Measurements from ENCODE around the gene LGALS3. TPM values are rescaled to one million over a fixed set of nuclear protein-coding genes. Genes with fewer than 3 reads are reported as not detected.
A peak's percentile ranks its signal among the peaks of the same experiment; 100 is the strongest.
"Not testable (repeated sequence)": the region's sequence is repeated elsewhere in the genome, so short reads cannot be mapped to it uniquely, and the experiment has no call there.

LGALS3 gene
- polyA plus RNA-seq = 10 to 100 TPM; 23.3 to 58.2 (median 40.5) TPM

GRCh38 chr14:55129086-55129427 lies at the start of gene LGALS3:
Gene LGALS3, plus strand, starts transcription at chr14:55129252. Its CDS starts 8,122 bp downstream, at chr14:55137374.
- Mint-ChIP-seq H3K36me3 (peaks cover 0 to 5% (median 0%) of the 10 kb centered on the region in 3 donors), H3K27ac (peak within 1 kb of the TSS; percentile 7 to 87 (median 64)), H3K9me3 (no peaks in the 10 kb centered on the region), H3K27me3 (ENCODE audit: low read depth in 3 of 3) (peaks cover 0 to 2% (median 0%) of the 10 kb centered on the region in 3 donors), H3K4me3 (peak within 1 kb of the TSS; percentile 78 to 89 (median 83)), H3K4me1 (peaks cover 39 to 54% of the 10 kb centered on the region in 2 donors)
- peak in 1 of 3 donors; percentile 33 for DNase-seq

GRCh38 chr14:55079961-55080360 lies 49.1 kb upstream of the LGALS3 start:
- H3K36me3 Mint-ChIP-seq; H3K27me3 Mint-ChIP-seq (ENCODE audit: low read depth in 3 of 3); DNase-seq; H3K27ac Mint-ChIP-seq; H3K4me1 Mint-ChIP-seq; H3K9me3 Mint-ChIP-seq; H3K4me3 Mint-ChIP-seq: not testable (repeated sequence)

- no peak overlapping the region for H3K27ac Mint-ChIP-seq
- no peaks in the 10 kb centered on the region for H3K9me3 Mint-ChIP-seq
- H3K27me3 Mint-ChIP-seq (ENCODE audit: low read depth in 3 of 3) = peaks cover 0 to 3% (median 1%) of the 10 kb centered on the region in 3 donors
- DNase-seq = no peak
- H3K36me3 Mint-ChIP-seq = peaks cover 0 to 3% (median 0%) of the 10 kb centered on the region in 3 donors
- no peak overlapping the region for H3K4me3 Mint-ChIP-seq
- peaks cover 2 to 3% of the 10 kb centered on the region in 2 donors for H3K4me1 Mint-ChIP-seq
Measured at GRCh38 chr14:55084401-55085059, 44.5 kb upstream of the LGALS3 start.

GRCh38 chr14:55085060-55085660 lies 43.9 kb upstream of the LGALS3 start:
- H3K27ac Mint-ChIP-seq = no peak overlapping the region
- peaks cover 0 to 3% (median 0%) of the 10 kb centered on the region in 3 donors for H3K36me3 Mint-ChIP-seq
- H3K9me3 Mint-ChIP-seq = no peaks in the 10 kb centered on the region
- H3K4me1 Mint-ChIP-seq = peaks cover 2 to 6% of the 10 kb centered on the region in 2 donors
- no peak for DNase-seq
- H3K4me3 Mint-ChIP-seq = no peak overlapping the region
- peaks cover 0 to 3% (median 0%) of the 10 kb centered on the region in 3 donors for H3K27me3 Mint-ChIP-seq (ENCODE audit: low read depth in 3 of 3)

- Mint-ChIP-seq H3K27me3 (ENCODE audit: low read depth in 3 of 3) (peaks cover 0 to 3% (median 0%) of the 10 kb centered on the region in 3 donors), H3K4me3 (no peak overlapping the region), H3K9me3 (no peaks in the 10 kb centered on the region), H3K27ac (no peak overlapping the region), H3K36me3 (no peaks in the 10 kb centered on the region), H3K4me1 (peaks cover 2 to 6% of the 10 kb centered on the region in 2 donors)
- no peak for DNase-seq
Measured at GRCh38 chr14:55086938-55087337, 42.1 kb upstream of the LGALS3 start.

- no peak overlapping the region for H3K4me3 Mint-ChIP-seq
- H3K9me3 Mint-ChIP-seq = no peaks in the 10 kb centered on the region
- peaks cover 2 to 6% of the 10 kb centered on the region in 2 donors for H3K4me1 Mint-ChIP-seq
- no peak for DNase-seq
- H3K36me3 Mint-ChIP-seq = no peaks in the 10 kb centered on the region
- no peak overlapping the region for H3K27ac Mint-ChIP-seq
- peaks cover 1 to 3% (median 1%) of the 10 kb centered on the region in 3 donors for H3K27me3 Mint-ChIP-seq (ENCODE audit: low read depth in 3 of 3)
Measured at GRCh38 chr14:55088356-55088755, 40.7 kb upstream of the LGALS3 start.

- Mint-ChIP-seq H3K27ac (peak overlapping the region in 1 of 6 donors; percentile 3), H3K36me3 (no peaks in the 10 kb centered on the region), H3K4me3 (no peak overlapping the region), H3K27me3 (ENCODE audit: low read depth in 3 of 3) (peaks cover 0 to 4% (median 1%) of the 10 kb centered on the region in 3 donors), H3K9me3 (no peaks in the 10 kb centered on the region), H3K4me1 (peaks cover 2 to 6% of the 10 kb centered on the region in 2 donors)
- no peak for DNase-seq
Measured at GRCh38 chr14:55092341-55092740, 36.7 kb upstream of the LGALS3 start.

GRCh38 chr14:55094292-55095157 lies 34.5 kb upstream of the LGALS3 start:
- Mint-ChIP-seq H3K36me3 (no peaks in the 10 kb centered on the region), H3K9me3 (no peaks in the 10 kb centered on the region), H3K27ac (no peak overlapping the region), H3K4me3 (no peak overlapping the region), H3K4me1 (peaks cover 8 to 19% of the 10 kb centered on the region in 2 donors), H3K27me3 (ENCODE audit: low read depth in 3 of 3) (peaks cover 0 to 4% (median 1%) of the 10 kb centered on the region in 3 donors)
- no peak for DNase-seq

GRCh38 chr14:55097881-55098560 lies 31.0 kb upstream of the LGALS3 start:
- Mint-ChIP-seq H3K4me3 (peak overlapping the region; percentile 7 to 61 (median 59)), H3K4me1 (peaks cover 28 to 40% of the 10 kb centered on the region in 2 donors), H3K27me3 (ENCODE audit: low read depth in 3 of 3) (peaks cover 0 to 4% (median 0%) of the 10 kb centered on the region in 3 donors), H3K9me3 (no peaks in the 10 kb centered on the region), H3K36me3 (no peaks in the 10 kb centered on the region), H3K27ac (peak overlapping the region; percentile 76 to 93 (median 88))
- DNase-seq = peak; percentile 36 to 60 (median 51)

- Mint-ChIP-seq H3K4me1 (peaks cover 33 to 45% of the 10 kb centered on the region in 2 donors), H3K9me3 (no peaks in the 10 kb centered on the region), H3K27ac (peak overlapping the region; percentile 76 to 93 (median 88)), H3K36me3 (no peaks in the 10 kb centered on the region), H3K4me3 (peak overlapping the region; percentile 25 to 61 (median 59)), H3K27me3 (ENCODE audit: low read depth in 3 of 3) (peaks cover 0 to 3% (median 0%) of the 10 kb centered on the region in 3 donors)
- DNase-seq = no peak
Measured at GRCh38 chr14:55098561-55098898, 30.5 kb upstream of the LGALS3 start.

GRCh38 chr14:55099756-55100155 lies 29.3 kb upstream of the LGALS3 start:
- Mint-ChIP-seq H3K36me3 (peaks cover 0 to 7% (median 0%) of the 10 kb centered on the region in 3 donors), H3K4me1 (peaks cover 45 to 56% of the 10 kb centered on the region in 2 donors), H3K4me3 (peak overlapping the region in 1 of 5 donors; percentile 29), H3K27ac (peak overlapping the region in 1 of 6 donors; percentile 87), H3K27me3 (ENCODE audit: low read depth in 3 of 3) (peaks cover 0 to 3% (median 0%) of the 10 kb centered on the region in 3 donors), H3K9me3 (no peaks in the 10 kb centered on the region)
- no peak for DNase-seq

- Mint-ChIP-seq H3K9me3 (peaks cover 0 to 1% (median 0%) of the 10 kb centered on the region in 6 donors), H3K4me3 (no peak overlapping the region), H3K27ac (peak overlapping the region; percentile 90 to 97 (median 94)), H3K27me3 (ENCODE audit: low read depth in 3 of 3) (peaks cover 0 to 4% (median 0%) of the 10 kb centered on the region in 3 donors), H3K36me3 (peaks cover 0 to 7% (median 0%) of the 10 kb centered on the region in 3 donors), H3K4me1 (peaks cover 45 to 56% of the 10 kb centered on the region in 2 donors)
- no peak for DNase-seq
Measured at GRCh38 chr14:55101698-55102097, 27.4 kb upstream of the LGALS3 start.

GRCh38 chr14:55102141-55102621 lies 26.9 kb upstream of the LGALS3 start:
- peak; percentile 59 to 79 (median 70) for DNase-seq
- H3K9me3 Mint-ChIP-seq = peaks cover 0 to 1% (median 0%) of the 10 kb centered on the region in 6 donors
- H3K36me3 Mint-ChIP-seq = peaks cover 0 to 7% (median 0%) of the 10 kb centered on the region in 3 donors
- H3K27ac Mint-ChIP-seq = peak overlapping the region; percentile 90 to 97 (median 94)
- H3K4me3 Mint-ChIP-seq = peak overlapping the region; percentile 50 to 80 (median 68)
- H3K27me3 Mint-ChIP-seq (ENCODE audit: low read depth in 3 of 3) = peaks cover 0 to 1% (median 0%) of the 10 kb centered on the region in 3 donors
- H3K4me1 Mint-ChIP-seq = peaks cover 45 to 56% of the 10 kb centered on the region in 2 donors
